Loucy (cell line): ENCODE results near the gene HPSE.

Experiments
- H2AFZ ChIP-seq: fragments of 200-600 bp; sonication (generic); 2 replicates; pipeline ENCODE4 v1.6.0; 2016; ENCODE audit warnings: antibody characterized with exemption, mild to moderate bottlenecking, low read length, moderate library complexity
- H3F3A ChIP-seq: fragments of 200-600 bp; 2 replicates; pipeline ENCODE4 v1.6.0; 2016; ENCODE audit warnings: antibody characterized with exemption, low read depth, mild to moderate bottlenecking
- H3K27me3 ChIP-seq: fragments of 200-600 bp; sonication (generic); 2 replicates; pipeline ENCODE4 v1.6.1; 2014; ENCODE audit warnings: low read length, mild to moderate bottlenecking; ENCODE audit not compliant: insufficient read depth, poor library complexity, severe bottlenecking
- H3K36me3 ChIP-seq: fragments of 200-600 bp; sonication (generic); 2 replicates; pipeline ENCODE4 v1.6.1; 2016; ENCODE audit warnings: low read length; ENCODE audit not compliant: insufficient read depth
- H3K4me1 ChIP-seq: fragments of 200-600 bp; sonication (generic); 2 replicates; pipeline ENCODE4 v1.5.1; 2014; ENCODE audit warnings: low read length, mild to moderate bottlenecking; ENCODE audit not compliant: insufficient read depth, poor library complexity, severe bottlenecking
- H3K4me2 ChIP-seq: fragments of 200-600 bp; sonication (generic); 2 replicates; pipeline ENCODE4 v1.6.0; 2014; ENCODE audit warnings: antibody characterized with exemption, low read length, low read depth, mild to moderate bottlenecking; ENCODE audit not compliant: poor library complexity, severe bottlenecking
- H3K4me3 ChIP-seq: fragments of 200-600 bp; sonication (generic); 2 replicates; pipeline ENCODE4 v1.5.1; 2014; ENCODE audit warnings: low read length, mild to moderate bottlenecking, mixed read lengths; ENCODE audit not compliant: poor library complexity, severe bottlenecking
- H3K79me2 ChIP-seq: fragments of 200-600 bp; sonication (generic); 2 replicates; pipeline ENCODE4 v1.6.1; 2014; ENCODE audit warnings: low read length; ENCODE audit not compliant: insufficient read depth
- H3K9ac ChIP-seq: fragments of 200-600 bp; sonication (generic); 2 replicates; pipeline ENCODE4 v1.6.0; 2014; ENCODE audit warnings: mild to moderate bottlenecking, low read depth, low read length, moderate library complexity; ENCODE audit not compliant: poor library complexity, severe bottlenecking
- H3K9me2 ChIP-seq: fragments of 200-600 bp; sonication (generic); replicated peaks from 2 replicates; pipeline ENCODE4 v1.6.1; 2016; ENCODE audit warnings: low read depth, low read length, mixed read lengths
- H3K9me3 ChIP-seq: fragments of 200-600 bp; sonication (generic); 2 replicates; pipeline ENCODE4 v1.6.1; 2014; ENCODE audit warnings: mild to moderate bottlenecking, antibody characterized with exemption, low read length, low read depth; ENCODE audit not compliant: insufficient read depth
- H4K20me1 ChIP-seq: fragments of 200-600 bp; sonication (generic); 2 replicates; pipeline ENCODE4 v1.6.0; 2014; ENCODE audit warnings: antibody characterized with exemption, low read length, mild to moderate bottlenecking; ENCODE audit not compliant: insufficient read depth, poor library complexity, severe bottlenecking
- EZH2phosphoT487 ChIP-seq: fragments of 200-600 bp; IDR thresholded peaks from 2 replicates; pipeline ENCODE4 v1.6.1; 2018; ENCODE audit warnings: antibody characterized with exemption, mild to moderate bottlenecking, moderate library complexity, borderline replicate concordance
- TF ChIP-seq, protein P1 (sequence below): fragments of 200-600 bp; sonication (generic); conservative IDR thresholded peaks from 2 replicates; pipeline ENCODE4 v1.5.1; 2014; ENCODE audit warnings: mild to moderate bottlenecking, antibody characterized with exemption, low read length

Gene HPSE

DNA sequence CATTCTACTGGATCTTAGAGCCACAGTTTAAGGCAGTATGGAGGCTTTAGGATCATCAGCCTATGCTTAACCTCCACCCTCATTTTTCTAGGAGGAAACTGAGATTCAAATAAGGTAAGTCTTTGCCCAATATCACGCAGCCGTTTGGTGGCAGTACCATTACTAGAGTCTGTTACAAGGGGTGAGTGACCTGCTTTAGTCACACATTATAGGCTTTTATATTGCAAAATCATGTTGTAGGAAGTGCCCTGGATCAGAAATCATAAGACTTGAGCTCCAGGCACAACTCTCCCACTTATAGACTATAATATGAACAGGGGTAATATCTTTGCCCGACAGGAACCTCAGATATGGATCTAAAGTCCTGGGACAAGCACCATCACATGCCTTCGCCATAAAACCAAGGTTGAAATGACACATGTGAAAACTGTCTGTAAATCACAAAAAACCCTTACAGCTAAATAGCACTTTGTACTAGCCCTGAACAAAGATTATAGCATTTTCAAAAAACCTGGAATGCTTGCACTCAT is 19.2 kb downstream of the HPSE start:
- no peak overlapping the region for H3K4me3 ChIP-seq
- no peak overlapping the region for H3K9ac ChIP-seq
- H3K36me3 ChIP-seq = no peaks in the 10 kb centered on the region
- peaks cover 11% of the 10 kb centered on the region for H3K4me1 ChIP-seq
- TF ChIP-seq, protein P1, sequence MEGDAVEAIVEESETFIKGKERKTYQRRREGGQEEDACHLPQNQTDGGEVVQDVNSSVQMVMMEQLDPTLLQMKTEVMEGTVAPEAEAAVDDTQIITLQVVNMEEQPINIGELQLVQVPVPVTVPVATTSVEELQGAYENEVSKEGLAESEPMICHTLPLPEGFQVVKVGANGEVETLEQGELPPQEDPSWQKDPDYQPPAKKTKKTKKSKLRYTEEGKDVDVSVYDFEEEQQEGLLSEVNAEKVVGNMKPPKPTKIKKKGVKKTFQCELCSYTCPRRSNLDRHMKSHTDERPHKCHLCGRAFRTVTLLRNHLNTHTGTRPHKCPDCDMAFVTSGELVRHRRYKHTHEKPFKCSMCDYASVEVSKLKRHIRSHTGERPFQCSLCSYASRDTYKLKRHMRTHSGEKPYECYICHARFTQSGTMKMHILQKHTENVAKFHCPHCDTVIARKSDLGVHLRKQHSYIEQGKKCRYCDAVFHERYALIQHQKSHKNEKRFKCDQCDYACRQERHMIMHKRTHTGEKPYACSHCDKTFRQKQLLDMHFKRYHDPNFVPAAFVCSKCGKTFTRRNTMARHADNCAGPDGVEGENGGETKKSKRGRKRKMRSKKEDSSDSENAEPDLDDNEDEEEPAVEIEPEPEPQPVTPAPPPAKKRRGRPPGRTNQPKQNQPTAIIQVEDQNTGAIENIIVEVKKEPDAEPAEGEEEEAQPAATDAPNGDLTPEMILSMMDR = no peak
- no peak for TF ChIP-seq EZH2phosphoT487
- no peak overlapping the region for H3K4me2 ChIP-seq
- H3K27me3 ChIP-seq = no peaks in the 10 kb centered on the region
- H3F3A ChIP-seq = no peaks in the 10 kb centered on the region
- H2AFZ ChIP-seq = no peak overlapping the region
- H4K20me1 ChIP-seq = no peaks in the 10 kb centered on the region
- H3K9me2 ChIP-seq = no peaks in the 10 kb centered on the region
- H3K9me3 ChIP-seq = no peaks in the 10 kb centered on the region
- no peaks in the 10 kb centered on the region for H3K79me2 ChIP-seq

DNA sequence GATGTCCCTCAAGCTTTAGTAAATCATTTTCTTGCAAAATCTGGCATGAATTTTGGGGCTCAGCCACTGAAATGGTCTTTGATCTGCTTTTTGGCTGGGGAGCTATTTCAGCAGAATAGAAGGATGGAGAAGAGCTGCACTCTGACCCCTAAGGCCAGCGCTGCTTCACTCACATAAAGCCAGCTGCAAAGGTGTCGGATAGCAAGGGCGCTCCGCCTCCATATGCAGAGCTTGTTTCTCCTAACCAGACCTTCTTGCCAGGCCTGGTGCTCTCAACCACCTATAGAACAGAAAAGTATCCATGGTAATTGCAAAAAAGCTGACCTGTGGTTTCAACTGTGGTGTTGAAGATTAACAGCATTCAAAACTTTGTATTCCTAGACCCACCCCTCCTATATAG is 26.0 kb downstream of the HPSE start:
- H3K36me3 ChIP-seq = no peaks in the 10 kb centered on the region
- TF ChIP-seq, protein P1 = no peak
- H3K9me2 ChIP-seq = no peaks in the 10 kb centered on the region
- no peak overlapping the region for H3K9ac ChIP-seq
- no peak overlapping the region for H3K4me2 ChIP-seq
- no peaks in the 10 kb centered on the region for H3K9me3 ChIP-seq
- no peaks in the 10 kb centered on the region for H3F3A ChIP-seq
- no peaks in the 10 kb centered on the region for H3K4me1 ChIP-seq
- no peaks in the 10 kb centered on the region for H4K20me1 ChIP-seq
- no peaks in the 10 kb centered on the region for H3K79me2 ChIP-seq
- no peaks in the 10 kb centered on the region for H3K27me3 ChIP-seq
- no peak overlapping the region for H3K4me3 ChIP-seq
- H2AFZ ChIP-seq = no peak overlapping the region

- Histone ChIP-seq H3K4me1 (no peaks in the 10 kb centered on the region), H3K27me3 (no peaks in the 10 kb centered on the region), H3K4me3 (no peak overlapping the region), H4K20me1 (no peaks in the 10 kb centered on the region), H3K9me2 (no peaks in the 10 kb centered on the region), H3K9me3 (no peaks in the 10 kb centered on the region), H2AFZ (no peak overlapping the region), H3K36me3 (no peaks in the 10 kb centered on the region), H3K79me2 (no peaks in the 10 kb centered on the region), H3K4me2 (no peak overlapping the region), H3K9ac (no peak overlapping the region), H3F3A (no peaks in the 10 kb centered on the region)
- TF ChIP-seq EZH2phosphoT487 = no peak
- TF ChIP-seq, protein P1 = no peak
Observed at GRCh38 chr4:83307920-83308319, 26.7 kb downstream of the HPSE start.
